Psoas muscle (tissue), 8 donors: ENCODE measurements around the gene MYO3B. TPM values are rescaled to one million over a fixed set of nuclear protein-coding genes. Genes with fewer than 3 reads are reported as not detected.

Experiments used
- ATAC-seq, 4 donors: fragments of 200-7000 bp; cut with Tn5 transposase; one replicate each; pipeline ENCODE4 v1.9.1; 2020; ENCODE audit warnings: moderate library complexity in 3 of 4, mild to moderate bottlenecking in 2 of 4
- DNase-seq, 2 donors: peaks; one replicate each; pipeline ENCODE4 v3.0.0-alpha.2; 2020
- H3K27ac ChIP-seq: fragments of 200-600 bp; one replicate; pipeline ENCODE4 v1.8.0; 2022
- H3K27me3 ChIP-seq, 3 donors: fragments of 200-600 bp in 1 of 3; one replicate each; pipeline versions ENCODE4 v1.6.1 to v1.8.0; 2013 to 2022; ENCODE audit warnings: low read length in 2 of 3, mild to moderate bottlenecking in 2 of 3, moderate library complexity in 1 of 3; ENCODE audit not compliant: insufficient read depth in 3 of 3
- H3K36me3 ChIP-seq, 2 donors: fragments of 200-600 bp in 1 of 2; one replicate each; pipeline versions ENCODE4 v1.6.1 to v1.8.0; 2013 to 2022; ENCODE audit warnings: low read depth in 1 of 2, mild to moderate bottlenecking in 1 of 2, moderate library complexity in 1 of 2; ENCODE audit not compliant: insufficient read depth in 1 of 2
- H3K4me1 ChIP-seq: fragments of 200-600 bp; one replicate; pipeline ENCODE4 v1.8.0; 2022
- H3K4me3 ChIP-seq: fragments of 200-600 bp; one replicate; pipeline ENCODE4 v1.8.0; 2022; ENCODE audit warnings: mild to moderate bottlenecking
- H3K9me3 ChIP-seq: fragments of 200-600 bp; one replicate; pipeline ENCODE4 v1.8.0; 2022
- WGBS, 3 donors: extraction: QIAGEN DNeasy Blood & Tissue Kit; methylation state at CpG; one replicate each; pipeline versions ENCODE4 v1.1.6 to v1.1.7; 2013; 5-methylcytosine and 5-hydroxymethylcytosine counted together
- intact Hi-C, 2 donors: fragments of 100-400 bp; cut with DNase I; formaldehyde crosslinking; loops; one replicate each; pipeline versions ENCODE4 v1.11.0 to v1.14.2; 2022
- polyA plus RNA-seq, 3 donors: library from polyadenylated mRNA; stranded (reverse); fragments of 200-250 nt; gene quantifications; one replicate each; pipeline ENCODE4 v1.2.3, GENCODE V29; 2013
- total RNA-seq, 4 donors: library from RNA; stranded (reverse); fragmentation: NEBNext Ultra II Directional in 2 of 4; extraction: Animal tissue kit (Norgen Biotek cat#: 25700) in 2 of 4; gene quantifications; one replicate each; pipeline versions ENCODE4 v1.2.1 to v1.2.4, GENCODE V29; 2021 to 2023
- TF ChIP-seq, protein P1 (sequence below): fragments of 200-600 bp; IDR thresholded peaks from one replicate; pipeline ENCODE4 v1.8.0; 2022; ENCODE audit warnings: antibody characterized with exemption
- donor health status: healthy with polysubstance abuse.
- donor health status: DM: no; HTN: no; CAD: no; lungs with moderate emphysema.
- donor health status: Bipolar disorder and iron deficiency.
- donor health status: healthy.
- donor health status: DM: yes; HTN: yes; CAD: no.
- donor health status: DM: no; HTN: no; CAD: no.
- donor health status: DM: no; HTN: no; CAD: no.
- donor health status: DM: yes; HTN: yes; CAD: no.

Gene MYO3B
- total and polyA plus RNA-seq, 7 donors = 0.04 to 0.32 TPM; not detected in 5

DNA sequence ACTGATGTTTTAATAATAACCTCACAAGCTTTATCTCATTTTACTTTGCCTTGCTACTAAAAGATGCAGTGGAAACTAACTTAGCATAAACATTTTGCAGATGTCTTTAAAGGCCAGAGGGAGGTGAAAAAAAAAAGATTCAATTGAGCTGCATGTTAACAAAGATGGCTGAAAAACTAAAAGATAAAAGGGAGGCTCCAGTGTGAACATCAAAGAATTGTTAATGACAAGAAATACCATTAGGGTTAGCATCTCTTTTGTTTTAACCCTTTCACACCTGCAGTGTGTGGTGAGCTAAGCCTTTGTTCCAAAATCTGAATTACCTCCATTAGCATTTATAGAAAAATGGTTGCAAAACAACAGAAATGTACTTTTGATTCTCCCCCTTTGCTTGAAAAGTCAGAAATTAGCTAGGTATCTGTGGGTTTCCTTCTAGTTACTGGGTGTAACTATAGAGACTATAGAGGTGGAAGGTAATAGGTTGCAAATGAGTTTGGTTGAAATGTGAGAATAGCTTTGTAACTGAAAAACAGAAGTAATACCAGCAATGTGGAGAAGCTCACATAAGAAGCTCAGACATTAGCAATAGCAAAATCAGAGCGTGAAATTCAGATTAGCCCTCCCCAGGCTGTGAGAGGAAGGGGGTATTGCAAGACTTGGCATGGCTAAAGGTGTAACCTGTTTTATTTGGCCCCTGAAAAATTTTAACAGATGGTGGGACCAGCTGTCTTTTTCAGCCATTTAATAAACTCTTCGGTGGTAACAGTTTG, 502.4 kb downstream of the MYO3B start:
- Histone ChIP-seq H3K4me1 (no peaks in the 10 kb centered on the region), H3K9me3 (no peaks in the 10 kb centered on the region), H3K36me3 (no peaks in the 10 kb centered on the region), H3K4me3 (no peak overlapping the region), H3K27me3 (no peaks in the 10 kb centered on the region), H3K27ac (no peak overlapping the region)
- TF ChIP-seq, protein P1, sequence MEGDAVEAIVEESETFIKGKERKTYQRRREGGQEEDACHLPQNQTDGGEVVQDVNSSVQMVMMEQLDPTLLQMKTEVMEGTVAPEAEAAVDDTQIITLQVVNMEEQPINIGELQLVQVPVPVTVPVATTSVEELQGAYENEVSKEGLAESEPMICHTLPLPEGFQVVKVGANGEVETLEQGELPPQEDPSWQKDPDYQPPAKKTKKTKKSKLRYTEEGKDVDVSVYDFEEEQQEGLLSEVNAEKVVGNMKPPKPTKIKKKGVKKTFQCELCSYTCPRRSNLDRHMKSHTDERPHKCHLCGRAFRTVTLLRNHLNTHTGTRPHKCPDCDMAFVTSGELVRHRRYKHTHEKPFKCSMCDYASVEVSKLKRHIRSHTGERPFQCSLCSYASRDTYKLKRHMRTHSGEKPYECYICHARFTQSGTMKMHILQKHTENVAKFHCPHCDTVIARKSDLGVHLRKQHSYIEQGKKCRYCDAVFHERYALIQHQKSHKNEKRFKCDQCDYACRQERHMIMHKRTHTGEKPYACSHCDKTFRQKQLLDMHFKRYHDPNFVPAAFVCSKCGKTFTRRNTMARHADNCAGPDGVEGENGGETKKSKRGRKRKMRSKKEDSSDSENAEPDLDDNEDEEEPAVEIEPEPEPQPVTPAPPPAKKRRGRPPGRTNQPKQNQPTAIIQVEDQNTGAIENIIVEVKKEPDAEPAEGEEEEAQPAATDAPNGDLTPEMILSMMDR = no peak
- DNase-seq (no peak), ATAC-seq (no peak)
- intact Hi-C loops = no loop called here
- WGBS, 3 donors = 42 to 45% (median 43%) methylated on average over 2 of the region's 2 CpGs

DNA sequence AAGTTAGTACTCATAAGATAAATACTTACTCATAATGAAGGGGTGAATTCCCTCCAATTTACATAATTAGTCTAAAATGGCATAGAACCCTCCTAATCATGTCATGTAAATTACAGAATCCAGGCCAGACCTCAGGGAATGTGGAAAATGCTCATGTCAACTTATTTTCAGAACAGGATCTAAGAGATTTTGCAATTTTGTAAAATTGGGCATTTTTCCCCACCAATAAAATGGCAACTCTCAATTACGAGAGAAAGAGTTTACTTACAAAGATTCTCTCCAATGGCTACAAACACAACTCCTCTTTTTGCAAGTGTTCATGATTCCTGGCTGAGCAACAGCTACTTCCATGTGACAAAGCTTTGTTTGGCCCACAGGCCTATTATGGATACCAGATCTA, 503.4 kb downstream of the MYO3B start:
- no peak for ATAC-seq
- Histone ChIP-seq H3K9me3 (no peaks in the 10 kb centered on the region), H3K4me1 (no peaks in the 10 kb centered on the region), H3K4me3 (no peak overlapping the region), H3K27ac (no peak overlapping the region), H3K36me3 (no peaks in the 10 kb centered on the region), H3K27me3 (no peaks in the 10 kb centered on the region)
- DNase-seq = no peak
- WGBS, 3 donors = 60 to 80% (median 77%) methylated on average over 1 of the region's 1 CpG
- intact Hi-C loops = no loop called here
- TF ChIP-seq, protein P1 = no peak

DNA sequence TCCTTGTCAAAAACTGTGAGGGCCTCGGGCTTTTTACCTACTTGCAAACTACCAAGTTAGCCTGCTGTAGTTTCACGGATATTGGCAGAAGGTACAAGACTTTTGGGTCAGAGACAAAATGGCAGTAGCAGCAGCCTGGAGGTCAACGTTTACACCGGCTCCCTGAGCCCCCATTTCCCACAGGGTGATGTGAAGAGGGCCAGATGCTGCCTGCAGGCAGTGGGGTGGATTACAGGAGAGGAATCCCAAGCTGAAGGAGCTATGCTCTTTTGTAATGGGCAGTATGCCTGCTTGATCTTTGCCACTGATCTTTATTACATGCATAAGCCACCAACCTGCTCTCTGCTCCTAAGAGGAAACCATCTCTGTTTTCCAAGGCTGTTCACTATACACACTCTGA, 507.6 kb downstream of the MYO3B start:
- DNase-seq (no peak), ATAC-seq (no peak)
- Histone ChIP-seq H3K27me3 (no peaks in the 10 kb centered on the region), H3K27ac (no peak overlapping the region), H3K9me3 (no peaks in the 10 kb centered on the region), H3K36me3 (no peaks in the 10 kb centered on the region), H3K4me3 (no peak overlapping the region), H3K4me1 (no peaks in the 10 kb centered on the region)
- TF ChIP-seq, protein P1 = no peak
- intact Hi-C loops = no loop called here
- WGBS, 3 donors = 37 to 46% (median 45%) methylated on average over 4 of the region's 4 CpGs

DNA sequence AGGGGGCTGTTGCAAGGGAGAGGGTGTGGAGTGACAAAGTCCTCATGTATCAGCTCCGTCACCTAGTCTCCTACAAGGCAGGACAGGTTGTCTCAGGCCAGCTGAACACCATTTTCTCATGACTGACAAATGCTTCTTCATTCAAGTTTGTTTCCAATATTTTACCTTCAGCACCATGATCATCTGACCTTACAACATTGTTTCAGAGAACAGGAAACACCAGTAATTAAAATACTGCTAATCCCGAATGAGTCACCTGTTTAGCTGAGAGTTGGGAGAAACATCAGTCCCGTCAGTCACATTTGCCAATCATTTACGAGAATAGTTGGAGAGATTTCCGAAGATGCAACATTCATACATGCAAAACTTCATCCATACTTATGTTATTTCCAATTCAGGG, 511.5 kb downstream of the MYO3B start:
- no peaks in the 10 kb centered on the region for H3K9me3 ChIP-seq
- no peaks in the 10 kb centered on the region for H3K27me3 ChIP-seq
- intact Hi-C loops = no loop called here
- no peaks in the 10 kb centered on the region for H3K4me1 ChIP-seq
- TF ChIP-seq, protein P1 = no peak
- H3K36me3 ChIP-seq = no peaks in the 10 kb centered on the region
- ATAC-seq (no peak), DNase-seq (no peak)
- H3K4me3 ChIP-seq = no peak overlapping the region
- WGBS, 3 donors = 87 to 92% (median 89%) methylated on average over 5 of the region's 5 CpGs
- H3K27ac ChIP-seq = no peak overlapping the region

DNA sequence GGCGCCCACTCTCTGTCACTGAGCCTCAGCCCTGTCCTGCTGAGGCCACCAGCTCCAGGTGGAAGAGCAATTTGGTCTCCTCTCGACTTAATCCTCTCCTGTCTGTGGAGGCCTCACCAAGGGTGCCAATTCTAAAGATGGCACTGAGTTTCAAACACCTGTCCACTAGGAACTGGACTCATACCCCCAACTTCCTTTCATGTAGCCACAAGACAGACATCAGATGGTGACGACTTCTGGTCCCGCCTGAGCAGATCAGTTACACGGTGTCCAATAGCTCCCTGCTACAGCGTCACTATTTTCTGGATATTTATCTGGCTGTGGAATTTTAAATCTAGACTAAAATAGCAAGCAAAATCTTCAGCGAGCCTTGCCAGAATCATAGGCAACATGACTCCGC, 512.7 kb downstream of the MYO3B start:
- DNase-seq = no peak
- H3K4me1 ChIP-seq = no peaks in the 10 kb centered on the region
- TF ChIP-seq, protein P1 = no peak
- 37 to 48% (median 39%) methylated on average over 8 of the region's 8 CpGs for WGBS, 3 donors
- no peaks in the 10 kb centered on the region for H3K36me3 ChIP-seq
- ATAC-seq = no peak
- no peaks in the 10 kb centered on the region for H3K27me3 ChIP-seq
- no peak overlapping the region for H3K4me3 ChIP-seq
- intact Hi-C loops = no loop called here
- no peaks in the 10 kb centered on the region for H3K9me3 ChIP-seq
- no peak overlapping the region for H3K27ac ChIP-seq
